Muscle layer of colon (tissue), 2 donors: Measurements from ENCODE around the gene COL15A1.

Experiments used
- H3K27ac ChIP-seq: one replicate; pipeline ENCODE4 v1.7.0; 2013; ENCODE audit warnings: low read depth, mild to moderate bottlenecking, low read length, moderate library complexity
- H3K27me3 ChIP-seq, 2 donors: one replicate each; pipeline ENCODE4 v1.7.0; 2013; ENCODE audit warnings: low read length in 2 of 2, mild to moderate bottlenecking in 2 of 2; ENCODE audit not compliant: insufficient read depth in 2 of 2, control insufficient read depth in 1 of 2
- H3K36me3 ChIP-seq: one replicate; pipeline ENCODE4 v1.7.0; 2013; ENCODE audit warnings: mild to moderate bottlenecking, low read length; ENCODE audit not compliant: insufficient read depth
- H3K4me1 ChIP-seq: one replicate; pipeline ENCODE4 v1.7.0; 2013; ENCODE audit warnings: mild to moderate bottlenecking, low read length; ENCODE audit not compliant: insufficient read depth
- H3K4me3 ChIP-seq, 2 donors: one replicate each; pipeline ENCODE4 v1.7.0; 2013; ENCODE audit warnings: low read length in 2 of 2, low read depth in 1 of 2, mild to moderate bottlenecking in 1 of 2, moderate library complexity in 1 of 2
- H3K9ac ChIP-seq: one replicate; pipeline ENCODE4 v1.7.0; 2013; ENCODE audit warnings: low read length
- H3K9me3 ChIP-seq: one replicate; pipeline ENCODE4 v1.7.0; 2013; ENCODE audit warnings: mild to moderate bottlenecking, low read length
- donor health status: abdominal sarcoma.
- donor health status: Adenocarcinoma of cecum.

Gene COL15A1

GRCh38 chr9:99055384-99055783, 111.7 kb downstream of the COL15A1 start:
- peaks cover 48% of the 10 kb centered on the region for H3K4me1 ChIP-seq
- H3K36me3 ChIP-seq, result peaks cover 67% of the 10 kb centered on the region
- no peaks in the 10 kb centered on the region for H3K9me3 ChIP-seq
- no peak overlapping the region for H3K9ac ChIP-seq
- H3K27ac ChIP-seq, result no peak overlapping the region
- H3K27me3 ChIP-seq, result no peaks in the 10 kb centered on the region
- H3K4me3 ChIP-seq, result no peak overlapping the region

- Histone ChIP-seq H3K9ac (no peak overlapping the region), H3K27me3 (no peaks in the 10 kb centered on the region), H3K4me1 (peaks cover 47% of the 10 kb centered on the region), H3K27ac (no peak overlapping the region), H3K36me3 (peaks cover 66% of the 10 kb centered on the region), H3K4me3 (no peak overlapping the region), H3K9me3 (no peaks in the 10 kb centered on the region)
Observed at GRCh38 chr9:99056186-99056585, 112.5 kb downstream of the COL15A1 start.

GRCh38 chr9:99056886-99057664, 113.4 kb downstream of the COL15A1 start:
- Histone ChIP-seq H3K4me1 (peaks cover 38% of the 10 kb centered on the region), H3K27me3 (no peaks in the 10 kb centered on the region), H3K27ac (no peak overlapping the region)

GRCh38 chr9:99057665-99058625, 114.2 kb downstream of the COL15A1 start:
- Histone ChIP-seq H3K9me3 (no peaks in the 10 kb centered on the region), H3K9ac (no peak overlapping the region), H3K4me3 (no peak overlapping the region), H3K4me1 (peaks cover 30% of the 10 kb centered on the region), H3K36me3 (peaks cover 77% of the 10 kb centered on the region), H3K27ac (peak overlapping the region; percentile 48), H3K27me3 (no peaks in the 10 kb centered on the region)

More at GRCh38 chr9:99056886-99057664, 113.4 kb downstream of the COL15A1 start:
- Histone ChIP-seq H3K36me3 (peaks cover 68% of the 10 kb centered on the region), H3K9ac (no peak overlapping the region), H3K9me3 (no peaks in the 10 kb centered on the region), H3K4me3 (no peak overlapping the region)

GRCh38 chr9:99058964-99059921, 115.5 kb downstream of the COL15A1 start:
- no peak overlapping the region for H3K4me3 ChIP-seq
- H3K27ac ChIP-seq, result peak overlapping the region; percentile 48
- H3K4me1 ChIP-seq, result peaks cover 24% of the 10 kb centered on the region
- H3K27me3 ChIP-seq, result no peaks in the 10 kb centered on the region
- H3K9me3 ChIP-seq, result no peaks in the 10 kb centered on the region
- H3K9ac ChIP-seq, result no peak overlapping the region
- H3K36me3 ChIP-seq, result peaks cover 87% of the 10 kb centered on the region

- Histone ChIP-seq H3K9ac (no peak overlapping the region), H3K27me3 (no peaks in the 10 kb centered on the region), H3K4me3 (no peak overlapping the region), H3K36me3 (peaks cover 80% of the 10 kb centered on the region), H3K9me3 (no peaks in the 10 kb centered on the region), H3K4me1 (peaks cover 24% of the 10 kb centered on the region), H3K27ac (no peak overlapping the region)
Observed at GRCh38 chr9:99060621-99061020, 116.9 kb downstream of the COL15A1 start.

GRCh38 chr9:99062549-99062948, 118.8 kb downstream of the COL15A1 start:
- Histone ChIP-seq H3K9me3 (no peaks in the 10 kb centered on the region), H3K27ac (no peak overlapping the region), H3K9ac (no peak overlapping the region), H3K4me1 (peaks cover 23% of the 10 kb centered on the region), H3K36me3 (peaks cover 72% of the 10 kb centered on the region), H3K27me3 (no peaks in the 10 kb centered on the region), H3K4me3 (no peak overlapping the region)

GRCh38 chr9:99063522-99063921, 119.8 kb downstream of the COL15A1 start:
- Histone ChIP-seq H3K36me3 (peaks cover 68% of the 10 kb centered on the region), H3K9ac (no peak overlapping the region), H3K4me1 (peaks cover 13% of the 10 kb centered on the region), H3K4me3 (no peak overlapping the region), H3K27ac (no peak overlapping the region), H3K27me3 (no peaks in the 10 kb centered on the region), H3K9me3 (no peaks in the 10 kb centered on the region)

- H3K4me3 ChIP-seq, result no peak overlapping the region
- H3K27ac ChIP-seq, result no peak overlapping the region
- H3K9ac ChIP-seq, result no peak overlapping the region
- no peaks in the 10 kb centered on the region for H3K27me3 ChIP-seq
- H3K36me3 ChIP-seq, result peaks cover 69% of the 10 kb centered on the region
- peaks cover 8% of the 10 kb centered on the region for H3K4me1 ChIP-seq
- H3K9me3 ChIP-seq, result no peaks in the 10 kb centered on the region
Observed at GRCh38 chr9:99066571-99066970, 122.9 kb downstream of the COL15A1 start.

- Histone ChIP-seq H3K9ac (no peak overlapping the region), H3K36me3 (peaks cover 44% of the 10 kb centered on the region), H3K9me3 (no peaks in the 10 kb centered on the region), H3K4me3 (no peak overlapping the region), H3K27ac (no peak overlapping the region), H3K4me1 (peaks cover 8% of the 10 kb centered on the region), H3K27me3 (no peaks in the 10 kb centered on the region)
Observed at GRCh38 chr9:99069075-99069474, 125.4 kb downstream of the COL15A1 start.
